GM20431 (cell line): ENCODE measurements around the gene A3GALT2.

Source experiments
- in situ Hi-C: fragments of 300-500 bp; cut with MseI, MboI; formaldehyde crosslinking; loops from one replicate; pipeline ENCODE4 v1.15.0; 2020; ENCODE audit warnings: low sequenced_read_pairs; ENCODE audit not compliant: unreplicated experiment

A3GALT2 gene

GRCh38 chr1:33263890-33264504 lies 56.9 kb downstream of the A3GALT2 start:
- in situ Hi-C loops: no loop called here

- in situ Hi-C loops: no loop called here
These were observed 59.6 kb downstream of the A3GALT2 start for GRCh38 chr1:33261344-33261743.

DNA sequence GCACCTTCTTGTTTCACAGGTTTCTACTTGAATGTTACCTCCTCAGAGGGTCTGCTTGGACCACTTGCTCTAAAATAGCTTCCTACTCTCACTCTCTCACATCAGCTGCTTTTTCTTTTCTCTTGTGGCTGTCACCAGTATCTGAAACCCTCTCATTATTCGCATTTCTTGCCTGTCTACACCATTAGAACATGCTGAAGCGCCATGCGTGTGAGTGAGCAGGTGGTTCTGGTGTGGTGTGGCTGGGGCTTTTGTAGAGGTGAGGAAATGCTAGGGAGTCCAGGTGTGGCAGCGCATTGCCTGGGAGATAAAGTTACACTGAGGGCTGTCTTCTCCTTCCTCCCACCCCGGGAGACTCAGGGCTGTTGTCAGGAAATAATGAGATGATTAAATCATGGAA lies 60.5 kb downstream of the A3GALT2 start:
- in situ Hi-C loops: no loop called here

GRCh38 chr1:33259879-33260278 lies 61.0 kb downstream of the A3GALT2 start:
- in situ Hi-C loops: no loop called here

GRCh38 chr1:33258788-33259274 lies 62.1 kb downstream of the A3GALT2 start:
- in situ Hi-C loops: no loop called here

GRCh38 chr1:33257772-33258712 lies 62.9 kb downstream of the A3GALT2 start:
- in situ Hi-C loops: no loop called here

GRCh38 chr1:33257207-33257771 lies 63.6 kb downstream of the A3GALT2 start:
- in situ Hi-C loops: no loop called here
